Measurements from ENCODE around the gene MS4A4A.
"Not testable (repeated sequence)": the region's sequence is repeated elsewhere in the genome, so short reads cannot be mapped to it uniquely, and the experiment has no call there.

MS4A4A gene

GRCh38 chr11:60280412-60280811, at the start of gene MS4A4A:
Gene MS4A4A (plus strand): TSS chr11:60280666. CDS start chr11:60280676, 10 bp downstream.
- no peak for DNase-seq (ENCODE audit: low read depth)

GRCh38 chr11:60230681-60231080, 49.8 kb upstream of the MS4A4A start:
- no peak for DNase-seq (ENCODE audit: low read depth)

- DNase-seq (ENCODE audit: low read depth): no peak
Observed at GRCh38 chr11:60235321-60235720, 45.1 kb upstream of the MS4A4A start.

- no peak for DNase-seq (ENCODE audit: low read depth)
Observed at GRCh38 chr11:60240662-60241061, 39.8 kb upstream of the MS4A4A start.

- DNase-seq (ENCODE audit: low read depth): no peak
Observed at GRCh38 chr11:60241786-60242185, 38.7 kb upstream of the MS4A4A start.

- DNase-seq (ENCODE audit: low read depth): no peak
Observed at GRCh38 chr11:60242740-60243239, 37.7 kb upstream of the MS4A4A start, which contains the start of gene MS4A4E. Gene MS4A4E (minus strand): TSS chr11:60243137. CDS start chr11:60230055, 13,082 bp downstream.

- peak; percentile 1 for DNase-seq (ENCODE audit: low read depth)
Observed at GRCh38 chr11:60251485-60252212, 28.8 kb upstream of the MS4A4A start.

GRCh38 chr11:60252213-60253108, 28.0 kb upstream of the MS4A4A start:
- DNase-seq (ENCODE audit: low read depth): no peak

- DNase-seq (ENCODE audit: low read depth): no peak
Observed at GRCh38 chr11:60257956-60258722, 22.3 kb upstream of the MS4A4A start.

- DNase-seq (ENCODE audit: low read depth): no peak
Observed at GRCh38 chr11:60261014-60261413, 19.5 kb upstream of the MS4A4A start.

GRCh38 chr11:60263402-60263801, 17.1 kb upstream of the MS4A4A start:
- DNase-seq (ENCODE audit: low read depth): no peak

GRCh38 chr11:60264644-60265043, 15.8 kb upstream of the MS4A4A start:
- DNase-seq (ENCODE audit: low read depth): no peak

- DNase-seq (ENCODE audit: low read depth): no peak
Observed at GRCh38 chr11:60265373-60266214, 14.9 kb upstream of the MS4A4A start.

- DNase-seq (ENCODE audit: low read depth): no peak
Observed at GRCh38 chr11:60274416-60274815, 6.0 kb upstream of the MS4A4A start.

GRCh38 chr11:60281485-60281884, 1.0 kb downstream of the MS4A4A start:
- DNase-seq (ENCODE audit: low read depth): no peak

- DNase-seq (ENCODE audit: low read depth): peak; percentile 15
Observed at GRCh38 chr11:60282286-60282685, 1.8 kb downstream of the MS4A4A start.

- DNase-seq (ENCODE audit: low read depth): not testable (repeated sequence)
Observed at GRCh38 chr11:60285411-60286126, 5.1 kb downstream of the MS4A4A start.

- DNase-seq (ENCODE audit: low read depth): no peak
Observed at GRCh38 chr11:60288531-60288930, 8.1 kb downstream of the MS4A4A start.

- DNase-seq (ENCODE audit: low read depth): no peak
Observed at GRCh38 chr11:60292145-60292544, 11.7 kb downstream of the MS4A4A start.

GRCh38 chr11:60301178-60301577, 20.7 kb downstream of the MS4A4A start:
- DNase-seq (ENCODE audit: low read depth): no peak

Measured in stromal cell of bone marrow (primary cell).